ENCODE measurements around the gene SLC28A1. TPM values are rescaled to one million over a fixed set of nuclear protein-coding genes. Genes with fewer than 3 reads are reported as not detected.

SLC28A1 gene
- total and polyA plus RNA-seq, 2 of the 4 experiments (the other 2 are of a cell fraction), result not detected

DNA sequence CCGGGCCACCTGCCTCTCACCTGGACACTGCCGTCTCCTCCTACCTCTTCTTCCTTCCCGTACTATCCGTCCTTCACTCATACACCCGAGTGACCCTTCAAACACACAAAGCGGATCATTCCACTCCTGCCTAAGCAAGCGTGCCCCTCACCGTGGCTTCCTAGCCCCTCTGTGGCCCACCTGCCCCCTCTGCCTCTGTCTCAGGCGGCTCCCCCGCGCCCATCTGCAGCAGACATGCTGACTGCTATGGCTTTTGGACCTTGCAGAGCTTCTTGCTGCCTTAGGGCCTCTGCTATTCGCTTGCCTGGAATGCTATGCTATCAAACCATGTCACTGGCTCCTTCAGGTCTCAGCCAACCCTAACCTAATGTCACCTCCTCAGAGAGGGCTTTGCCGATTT is 38.1 kb downstream of the SLC28A1 start:
- Histone ChIP-seq H3K4ac (ENCODE audit: low read depth, low read length) (no peak overlapping the region), H4K20me1 (ENCODE audit: insufficient read depth, low read length) (no peaks in the 10 kb centered on the region), H2AK9ac (replicated peaks; ENCODE audit: low read depth, low read length, poor library complexity) (no peak overlapping the region), H4K5ac (ENCODE audit: low read depth, low read length) (no peak overlapping the region), H2BK5ac (ENCODE audit: low read depth, low read length, poor library complexity, severe bottlenecking) (no peak overlapping the region), H4K91ac (ENCODE audit: insufficient read depth, low read depth, low read length) (no peak overlapping the region), H3K36me3 (ENCODE audit: control insufficient read depth, insufficient read depth, low read length) (no peaks in the 10 kb centered on the region), H3K9me3 (ENCODE audit: control insufficient read depth, insufficient read depth, low read length) (no peaks in the 10 kb centered on the region), H2AFZ (replicated peaks; ENCODE audit: low read length, poor library complexity) (peak overlapping the region; percentile 18), H2AK5ac (ENCODE audit: low read depth, low read length) (no peak overlapping the region), H4K8ac (ENCODE audit: low read depth in 2 of 2, low read length in 2 of 2) (no peak overlapping the region), H3K27me3 (ENCODE audit: control insufficient read depth, insufficient read depth, low read length) (no peaks in the 10 kb centered on the region; the same call in 1 of the 2 replicates), H3K56ac (ENCODE audit: extremely low read depth, insufficient read depth, low read length) (no peak overlapping the region), H3K79me1 (ENCODE audit: low read depth in 1 of 2, low read length in 2 of 2) (no peaks in the 10 kb centered on the region), H3K27ac (ENCODE audit: insufficient read depth, low read length) (no peak overlapping the region), H2BK15ac (ENCODE audit: low read depth, low read length) (no peak overlapping the region), H3K14ac (replicated peaks; ENCODE audit: low read depth, low read length) (no peak overlapping the region), H3K9ac (ENCODE audit: low read depth, low read length) (no peak overlapping the region), H3K4me3 (ENCODE audit: insufficient read depth, low read depth, low read length) (no peak overlapping the region), H3K4me2 (ENCODE audit: low read depth, low read length) (no peak overlapping the region), H2BK20ac (ENCODE audit: low read depth, low read length) (no peak overlapping the region), H2BK120ac (ENCODE audit: low read depth, low read length) (no peak overlapping the region), H3K23ac (ENCODE audit: low read depth, low read length) (no peak overlapping the region), H3K18ac (ENCODE audit: low read depth, low read length) (no peak overlapping the region), H3K9me1 (ENCODE audit: insufficient read depth, low read length) (no peaks in the 10 kb centered on the region), H3K4me1 (ENCODE audit: control insufficient read depth, insufficient read depth, low read length) (no peaks in the 10 kb centered on the region; the same call in 1 of the 2 replicates)
- 83 to 100% methylated on average over 1 to 4 of the region's 13 CpGs for WGBS, 2 experiments (ENCODE audit: extremely low coverage in 2 of 2, insufficient read length in 1 of 2)
- TF ChIP-seq RAD21 (IDR thresholded peaks at IDR 0.05; ENCODE audit: low read length) (no peak), RFX5 (IDR thresholded peaks at IDR 0.05; ENCODE audit: low read depth, low read length) (no peak), MAZ (IDR thresholded peaks at IDR 0.05; ENCODE audit: borderline replicate concordance, low read depth, low read length) (no peak), CEBPB (IDR thresholded peaks at IDR 0.05; ENCODE audit: low read depth, low read length) (no peak), ELK1 (IDR thresholded peaks at IDR 0.05; ENCODE audit: borderline replicate concordance, low read depth, low read length) (no peak)
- DNase-seq (no peak), ATAC-seq (ENCODE audit: low read depth) (no peak)
- dilution Hi-C loops (cut with HindIII; ENCODE audit: low sequenced_read_pairs, unreplicated experiment) (no loop called here), intact Hi-C loops (cut with micrococcal nuclease) (loop anchor here (10.0 kb wide), 1 partner anchor 178 kb away; the partner anchor contains the start of gene ZNF592), in situ Hi-C loops (cut with MboI; ENCODE audit: low sequenced_read_pairs) (no loop called here)
- ChIA-PET POLR2A (ENCODE audit: unreplicated experiment) (interaction anchor here (0.6 kb wide), 1 partner anchor 78 kb away, joined by 5 read pairs; no protein-coding TSS in a partner anchor), CTCF (no interaction called here)
- no TSS peak for BruUV-seq (replicated peaks)
